Neural progenitor cell (in vitro differentiated cells): ENCODE data around the gene PCCA.

Experiments used
- EZH2 ChIP-seq: fragments of 200-600 bp; sonication (generic); IDR thresholded peaks from 2 replicates; pipeline ENCODE4 v1.6.1; 2017; ENCODE audit warnings: antibody characterized with exemption, mild to moderate bottlenecking, moderate library complexity
- TF ChIP-seq, protein P1 (sequence below): fragments of 200-600 bp; sonication (generic); IDR thresholded peaks from 2 replicates; pipeline ENCODE4 v1.5.1; 2017; ENCODE audit warnings: antibody characterized with exemption, mild to moderate bottlenecking

DNA sequence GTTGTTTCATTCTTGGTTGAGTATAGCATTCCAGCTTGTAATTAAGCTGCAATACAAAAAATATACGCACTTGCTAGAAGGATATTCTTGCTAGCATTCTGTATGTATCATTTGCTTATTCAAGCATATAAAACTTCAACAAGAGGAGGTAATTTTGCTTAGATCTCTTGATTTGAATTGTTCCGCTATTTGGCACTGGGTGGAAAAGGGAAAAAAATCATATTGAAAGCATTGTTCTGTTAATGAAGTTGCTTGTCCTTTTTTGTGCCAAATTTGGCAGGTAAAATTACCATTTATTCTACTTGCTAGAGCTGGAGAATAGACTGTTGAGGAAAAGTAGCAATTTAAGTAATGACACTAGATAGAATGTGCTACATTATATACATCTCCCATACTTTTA is 309.5 kb downstream of the PCCA start:
- TF ChIP-seq EZH2, result no peak
- TF ChIP-seq, protein P1, sequence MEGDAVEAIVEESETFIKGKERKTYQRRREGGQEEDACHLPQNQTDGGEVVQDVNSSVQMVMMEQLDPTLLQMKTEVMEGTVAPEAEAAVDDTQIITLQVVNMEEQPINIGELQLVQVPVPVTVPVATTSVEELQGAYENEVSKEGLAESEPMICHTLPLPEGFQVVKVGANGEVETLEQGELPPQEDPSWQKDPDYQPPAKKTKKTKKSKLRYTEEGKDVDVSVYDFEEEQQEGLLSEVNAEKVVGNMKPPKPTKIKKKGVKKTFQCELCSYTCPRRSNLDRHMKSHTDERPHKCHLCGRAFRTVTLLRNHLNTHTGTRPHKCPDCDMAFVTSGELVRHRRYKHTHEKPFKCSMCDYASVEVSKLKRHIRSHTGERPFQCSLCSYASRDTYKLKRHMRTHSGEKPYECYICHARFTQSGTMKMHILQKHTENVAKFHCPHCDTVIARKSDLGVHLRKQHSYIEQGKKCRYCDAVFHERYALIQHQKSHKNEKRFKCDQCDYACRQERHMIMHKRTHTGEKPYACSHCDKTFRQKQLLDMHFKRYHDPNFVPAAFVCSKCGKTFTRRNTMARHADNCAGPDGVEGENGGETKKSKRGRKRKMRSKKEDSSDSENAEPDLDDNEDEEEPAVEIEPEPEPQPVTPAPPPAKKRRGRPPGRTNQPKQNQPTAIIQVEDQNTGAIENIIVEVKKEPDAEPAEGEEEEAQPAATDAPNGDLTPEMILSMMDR, result no peak
